SK-N-SH (cell line): ENCODE data around the gene TOMM22. TPM values are rescaled to one million over a fixed set of nuclear protein-coding genes. Genes with fewer than 3 reads are reported as not detected.

ENCODE experiments used
- CTCF ChIA-PET: fragments of 300-600, 350-600 bp; formaldehyde crosslinking; extraction: SDS; loops from one replicate; lab custom pipeline; 2021; lab: Yijun Ruan, JAX
- POLR2A ChIA-PET: fragments of 350-600 bp; sonication (Branson Sonifier 250); formaldehyde crosslinking; extraction: SDS; loops from one replicate; lab custom pipeline; 2020; ENCODE audit warnings: antibody characterized with exemption, inconsistent platforms; lab: Yijun Ruan, JAX
- DNase-seq: peaks from one replicate; pipeline ENCODE4 v3.0.0; 2012
- H2AFZ ChIP-seq: fragments of 200-600 bp; sonication (generic); 2 replicates; pipeline ENCODE4 v1.8.1; 2016; ENCODE audit warnings: antibody characterized with exemption, mild to moderate bottlenecking, low read depth
- H3F3A ChIP-seq: fragments of 200-600 bp; sonication (generic); replicated peaks from 2 replicates; pipeline ENCODE3; 2016; ENCODE audit warnings: antibody characterized with exemption, mild to moderate bottlenecking; ENCODE audit not compliant: insufficient read depth
- H3K27ac ChIP-seq, 2 experiments: fragments of 200-500 bp in 1 of 2; fragments of 200-600 bp in 1 of 2; sonication (Bioruptor generic) in 1 of 2; sonication (generic), shearing (Covaris generic) in 1 of 2; 2 replicates each; pipeline versions ENCODE4 v1.5.1 to v1.6.1; 2014 to 2016; ENCODE audit warnings: low read depth in 2 of 2, inconsistent platforms in 1 of 2, low read length in 1 of 2, mild to moderate bottlenecking in 1 of 2, mixed read lengths in 1 of 2
- H3K27me3 ChIP-seq: fragments of 200-600 bp; sonication (generic), shearing (Covaris generic); 2 replicates; pipeline ENCODE4 v1.6.1; 2016; ENCODE audit warnings: mixed run types; ENCODE audit not compliant: insufficient read depth
- H3K36me3 ChIP-seq, 2 experiments: fragments of 200-500 bp in 1 of 2; fragments of 200-600 bp in 1 of 2; sonication (Bioruptor generic) in 1 of 2; sonication (generic) in 1 of 2; replicated peaks in 1 of 2; 2 replicates each; pipeline versions ENCODE3 to v1.5.1; 2014 to 2016; ENCODE audit warnings: low read length in 1 of 2, mild to moderate bottlenecking in 1 of 2; ENCODE audit not compliant: insufficient read depth in 2 of 2, control insufficient read depth in 1 of 2
- H3K4me1 ChIP-seq, 2 experiments: fragments of 200-500 bp in 1 of 2; fragments of 200-600 bp in 1 of 2; sonication (Bioruptor generic) in 1 of 2; sonication (generic), shearing (Covaris generic) in 1 of 2; 2 replicates each; pipeline versions ENCODE4 v1.5.1 to v1.6.1; 2014 to 2016; ENCODE audit warnings: low read depth in 1 of 2, low read length in 1 of 2, mixed run types in 1 of 2; ENCODE audit not compliant: insufficient read depth in 2 of 2, control insufficient read depth in 1 of 2
- H3K4me2 ChIP-seq: fragments of 200-600 bp; sonication (generic), shearing (Covaris generic); 2 replicates; pipeline ENCODE4 v1.6.1; 2017; ENCODE audit warnings: mixed run types
- H3K4me3 ChIP-seq, 2 experiments: fragments of 200-500 bp in 1 of 2; fragments of 200-600 bp in 1 of 2; sonication (Bioruptor generic) in 1 of 2; sonication (generic), shearing (Covaris generic) in 1 of 2; 2 replicates each; pipeline versions ENCODE4 v1.5.1 to v1.8.1; 2014 to 2016; ENCODE audit warnings: low read depth in 2 of 2, inconsistent platforms in 1 of 2, low read length in 1 of 2, mild to moderate bottlenecking in 1 of 2, mixed read lengths in 1 of 2, moderate library complexity in 1 of 2
- H3K79me2 ChIP-seq: fragments of 200-600 bp; sonication (generic); 2 replicates; pipeline ENCODE4 v1.8.1; 2017; ENCODE audit warnings: mild to moderate bottlenecking; ENCODE audit not compliant: insufficient read depth
- H3K9ac ChIP-seq: fragments of 200-600 bp; sonication (generic); 2 replicates; pipeline ENCODE4 v1.6.1; 2017; ENCODE audit warnings: mixed run types
- H3K9me2 ChIP-seq: fragments of 200-600 bp; sonication (generic); 2 replicates; pipeline ENCODE4 v1.6.1; 2017; ENCODE audit warnings: mixed run types
- H3K9me3 ChIP-seq: fragments of 200-600 bp; sonication (generic); 2 replicates; pipeline ENCODE4 v1.6.1; 2017; ENCODE audit warnings: mixed run types, mild to moderate bottlenecking, moderate library complexity
- H4K20me1 ChIP-seq: fragments of 200-600 bp; sonication (generic); 2 replicates; pipeline ENCODE4 v1.6.1; 2017; ENCODE audit warnings: mild to moderate bottlenecking, mixed run types; ENCODE audit not compliant: insufficient read depth
- EZH2phosphoT487 ChIP-seq: fragments of 200-600 bp; sonication (generic); IDR thresholded peaks from 2 replicates; pipeline ENCODE4 v1.6.1; 2017; ENCODE audit warnings: low read depth, mixed run types, mild to moderate bottlenecking, antibody characterized with exemption, moderate library complexity, borderline replicate concordance
- FOXJ3 ChIP-seq: sonication (generic); formaldehyde crosslinking; IDR thresholded peaks from 2 replicates; pipeline ENCODE4 v1.5.1; 2020; ENCODE audit warnings: mild to moderate bottlenecking, missing genetic modification reagents
- FOXM1 ChIP-seq: IDR thresholded peaks from 2 replicates; pipeline ENCODE4 v1.4.0; 2012; ENCODE audit warnings: low read depth, mild to moderate bottlenecking
- GATA2 ChIP-seq: sonication (generic); formaldehyde crosslinking; IDR thresholded peaks from 2 replicates; pipeline ENCODE4 v1.5.0; 2020; ENCODE audit warnings: mild to moderate bottlenecking, missing genetic modification reagents
- NFIC ChIP-seq: IDR thresholded peaks from 2 replicates; pipeline ENCODE4 v1.4.0; 2012; ENCODE audit warnings: borderline replicate concordance
- POLR2AphosphoS5 ChIP-seq: IDR thresholded peaks from 2 replicates; pipeline ENCODE4 v1.6.1; 2012; ENCODE audit warnings: low read depth, low read length
- RAD21 ChIP-seq: IDR thresholded peaks from 2 replicates; pipeline ENCODE4 v1.6.1; 2012; ENCODE audit warnings: mild to moderate bottlenecking, low read length
- RCOR1 ChIP-seq: fragments of 150-350 bp; IDR thresholded peaks from 2 replicates; pipeline ENCODE4 v1.6.1; 2017; ENCODE audit warnings: antibody characterized with exemption, low read length
- RFX5 ChIP-seq: IDR thresholded peaks from 2 replicates; pipeline ENCODE4 v1.6.1; 2012; ENCODE audit warnings: mild to moderate bottlenecking, improper control_type of control experiment, low read length
- RXRA ChIP-seq: IDR thresholded peaks from 2 replicates; pipeline ENCODE4 v1.4.0; 2012; ENCODE audit warnings: low read depth, mild to moderate bottlenecking, borderline replicate concordance
- SIN3A ChIP-seq: IDR thresholded peaks from 2 replicates; pipeline ENCODE4 v1.6.1; 2012; ENCODE audit warnings: low read depth, mild to moderate bottlenecking, low read length, moderate library complexity, borderline replicate concordance
- TAF1 ChIP-seq: IDR thresholded peaks from 2 replicates; pipeline ENCODE4 v1.6.1; 2012; ENCODE audit warnings: low read depth, mild to moderate bottlenecking, low read length, moderate library complexity, borderline replicate concordance
- WGBS: methylation state at CpG from one replicate; pipeline ENCODE4 v1.1.6; 2017; ENCODE audit warnings: low lambda C conversion rate; 5-methylcytosine and 5-hydroxymethylcytosine counted together
- polyA plus RNA-seq, 3 experiments: library from polyadenylated mRNA; depleted of rRNA; stranded (reverse); fragments of >200 nt; gene quantifications; 2 replicates each; pipeline ENCODE4 v1.2.3, GENCODE V29; 2012
- TF ChIP-seq, protein P1 (sequence below): IDR thresholded peaks from 2 replicates; pipeline ENCODE4 v1.6.1; 2012; ENCODE audit warnings: mild to moderate bottlenecking, low read depth, low read length, moderate library complexity
- TF ChIP-seq, protein P2 (sequence below): fragments of 150-350 bp; IDR thresholded peaks from 2 replicates; pipeline ENCODE4 v1.6.1; 2016; ENCODE audit warnings: mild to moderate bottlenecking, low read depth, low read length
- TF ChIP-seq, protein P3 (sequence below): IDR thresholded peaks from 2 replicates; pipeline ENCODE4; 2012
- TF ChIP-seq, protein P4 (sequence below): IDR thresholded peaks from 2 replicates; pipeline ENCODE4 v1.4.0; 2012; ENCODE audit warnings: low read depth, borderline replicate concordance
- TF ChIP-seq, protein P5 (sequence below): IDR thresholded peaks from 2 replicates; pipeline ENCODE4 v1.4.0; 2012; ENCODE audit warnings: low read depth, borderline replicate concordance

TOMM22 gene
- polyA plus RNA-seq, 1 of the 3 experiments (the other 2 are of a cell fraction): 33.1 TPM

DNA sequence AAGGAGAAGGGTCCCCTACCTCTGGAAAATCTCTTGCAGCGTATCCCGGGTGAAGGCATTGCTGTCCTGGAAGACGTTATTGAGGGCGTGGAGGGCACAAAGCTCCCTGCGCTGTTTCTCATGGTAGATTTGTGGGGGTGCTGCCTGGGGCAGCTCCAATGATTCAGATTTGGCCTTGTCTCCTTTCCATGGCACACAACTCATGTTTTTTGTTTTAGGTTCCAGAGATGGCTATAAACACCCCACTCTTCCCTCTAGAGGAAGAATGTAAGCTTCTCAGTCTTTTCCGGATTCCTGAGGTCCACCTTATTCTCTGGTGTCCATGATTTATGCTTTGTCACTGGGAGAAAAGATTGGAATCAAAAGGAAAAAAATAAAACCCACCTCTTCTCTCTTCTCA lies 18.0 kb downstream of the TOMM22 start (continued):
- TF ChIP-seq, protein P1, sequence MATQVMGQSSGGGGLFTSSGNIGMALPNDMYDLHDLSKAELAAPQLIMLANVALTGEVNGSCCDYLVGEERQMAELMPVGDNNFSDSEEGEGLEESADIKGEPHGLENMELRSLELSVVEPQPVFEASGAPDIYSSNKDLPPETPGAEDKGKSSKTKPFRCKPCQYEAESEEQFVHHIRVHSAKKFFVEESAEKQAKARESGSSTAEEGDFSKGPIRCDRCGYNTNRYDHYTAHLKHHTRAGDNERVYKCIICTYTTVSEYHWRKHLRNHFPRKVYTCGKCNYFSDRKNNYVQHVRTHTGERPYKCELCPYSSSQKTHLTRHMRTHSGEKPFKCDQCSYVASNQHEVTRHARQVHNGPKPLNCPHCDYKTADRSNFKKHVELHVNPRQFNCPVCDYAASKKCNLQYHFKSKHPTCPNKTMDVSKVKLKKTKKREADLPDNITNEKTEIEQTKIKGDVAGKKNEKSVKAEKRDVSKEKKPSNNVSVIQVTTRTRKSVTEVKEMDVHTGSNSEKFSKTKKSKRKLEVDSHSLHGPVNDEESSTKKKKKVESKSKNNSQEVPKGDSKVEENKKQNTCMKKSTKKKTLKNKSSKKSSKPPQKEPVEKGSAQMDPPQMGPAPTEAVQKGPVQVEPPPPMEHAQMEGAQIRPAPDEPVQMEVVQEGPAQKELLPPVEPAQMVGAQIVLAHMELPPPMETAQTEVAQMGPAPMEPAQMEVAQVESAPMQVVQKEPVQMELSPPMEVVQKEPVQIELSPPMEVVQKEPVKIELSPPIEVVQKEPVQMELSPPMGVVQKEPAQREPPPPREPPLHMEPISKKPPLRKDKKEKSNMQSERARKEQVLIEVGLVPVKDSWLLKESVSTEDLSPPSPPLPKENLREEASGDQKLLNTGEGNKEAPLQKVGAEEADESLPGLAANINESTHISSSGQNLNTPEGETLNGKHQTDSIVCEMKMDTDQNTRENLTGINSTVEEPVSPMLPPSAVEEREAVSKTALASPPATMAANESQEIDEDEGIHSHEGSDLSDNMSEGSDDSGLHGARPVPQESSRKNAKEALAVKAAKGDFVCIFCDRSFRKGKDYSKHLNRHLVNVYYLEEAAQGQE: no peak

DNA sequence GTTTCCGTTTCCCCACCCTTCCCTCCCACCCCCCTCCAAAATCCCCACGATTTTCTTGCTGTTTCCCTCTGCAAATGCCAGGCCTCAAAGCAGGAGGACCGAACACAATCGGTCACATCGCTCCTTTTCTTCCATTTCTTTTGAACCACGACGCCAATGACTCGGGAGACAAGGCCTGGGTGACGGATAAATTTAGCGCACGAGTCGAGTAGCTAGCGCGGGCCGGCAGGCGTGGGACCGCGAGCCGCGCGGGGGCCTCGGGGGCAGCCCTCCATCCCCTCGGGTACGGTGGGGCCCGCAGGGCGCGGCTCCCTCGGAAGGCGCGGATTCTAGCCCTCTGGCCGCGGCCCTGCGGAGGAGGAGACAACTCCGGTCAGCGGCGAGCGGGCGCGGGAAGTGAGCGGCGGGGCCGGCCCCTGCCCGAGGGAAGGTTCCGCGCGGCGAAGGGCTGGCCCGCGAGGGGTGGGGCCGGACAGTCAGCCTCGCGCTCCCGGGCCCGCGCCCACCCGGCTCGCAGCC lies 18.6 kb downstream of the TOMM22 start:
- DNase-seq: peak; percentile 82
- H3K27me3 ChIP-seq: no peaks in the 10 kb centered on the region
- H3K4me1 ChIP-seq: peaks cover 10 to 20% of the 10 kb centered on the region in 2 experiments; a peak in 2 of 4 replicates
- H2AFZ ChIP-seq: no peak overlapping the region
- no peaks in the 10 kb centered on the region for H3K36me3 ChIP-seq
- 1% methylated on average over 9 of the region's 57 CpGs for WGBS
- peaks cover 29% of the 10 kb centered on the region for H3F3A ChIP-seq
- H3K4me3 ChIP-seq: peak overlapping the region; percentile 65 to 70
- no peaks in the 10 kb centered on the region for H3K9me3 ChIP-seq
- peak overlapping the region; percentile 64 to 75 for H3K27ac ChIP-seq
- H4K20me1 ChIP-seq: no peaks in the 10 kb centered on the region
- H3K79me2 ChIP-seq: peaks cover 51% of the 10 kb centered on the region
- H3K9ac ChIP-seq: peak overlapping the region; percentile 95
- ChIA-PET CTCF (interaction anchor here (3.0 kb wide), 1 partner anchor 18 kb away, joined by 13 read pairs; the partner anchor contains the start of gene TOMM22), POLR2A (interaction anchor here (2.3 kb wide), 1 partner anchor 19 kb away, joined by 8 read pairs; the partner anchor contains the start of gene TOMM22)
- H3K4me2 ChIP-seq: peak overlapping the region; percentile 85
- H3K9me2 ChIP-seq: no peaks in the 10 kb centered on the region
- no peak for TF ChIP-seq SIN3A
- TF ChIP-seq, protein P2, sequence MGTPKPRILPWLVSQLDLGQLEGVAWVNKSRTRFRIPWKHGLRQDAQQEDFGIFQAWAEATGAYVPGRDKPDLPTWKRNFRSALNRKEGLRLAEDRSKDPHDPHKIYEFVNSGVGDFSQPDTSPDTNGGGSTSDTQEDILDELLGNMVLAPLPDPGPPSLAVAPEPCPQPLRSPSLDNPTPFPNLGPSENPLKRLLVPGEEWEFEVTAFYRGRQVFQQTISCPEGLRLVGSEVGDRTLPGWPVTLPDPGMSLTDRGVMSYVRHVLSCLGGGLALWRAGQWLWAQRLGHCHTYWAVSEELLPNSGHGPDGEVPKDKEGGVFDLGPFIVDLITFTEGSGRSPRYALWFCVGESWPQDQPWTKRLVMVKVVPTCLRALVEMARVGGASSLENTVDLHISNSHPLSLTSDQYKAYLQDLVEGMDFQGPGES: no peak
- no peak for TF ChIP-seq FOXJ3
- TF ChIP-seq, protein P3, sequence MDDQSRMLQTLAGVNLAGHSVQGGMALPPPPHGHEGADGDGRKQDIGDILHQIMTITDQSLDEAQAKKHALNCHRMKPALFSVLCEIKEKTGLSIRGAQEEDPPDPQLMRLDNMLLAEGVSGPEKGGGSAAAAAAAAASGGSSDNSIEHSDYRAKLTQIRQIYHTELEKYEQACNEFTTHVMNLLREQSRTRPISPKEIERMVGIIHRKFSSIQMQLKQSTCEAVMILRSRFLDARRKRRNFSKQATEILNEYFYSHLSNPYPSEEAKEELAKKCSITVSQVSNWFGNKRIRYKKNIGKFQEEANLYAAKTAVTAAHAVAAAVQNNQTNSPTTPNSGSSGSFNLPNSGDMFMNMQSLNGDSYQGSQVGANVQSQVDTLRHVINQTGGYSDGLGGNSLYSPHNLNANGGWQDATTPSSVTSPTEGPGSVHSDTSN: no peak
- no peak for TF ChIP-seq RXRA
- no peak for TF ChIP-seq POLR2AphosphoS5
- no peak for TF ChIP-seq GATA2 (CRISPR knock-in tag)
- no peak for TF ChIP-seq EZH2phosphoT487
- no peak for TF ChIP-seq NFIC
- TF ChIP-seq RFX5: no peak
- TF ChIP-seq, protein P4, sequence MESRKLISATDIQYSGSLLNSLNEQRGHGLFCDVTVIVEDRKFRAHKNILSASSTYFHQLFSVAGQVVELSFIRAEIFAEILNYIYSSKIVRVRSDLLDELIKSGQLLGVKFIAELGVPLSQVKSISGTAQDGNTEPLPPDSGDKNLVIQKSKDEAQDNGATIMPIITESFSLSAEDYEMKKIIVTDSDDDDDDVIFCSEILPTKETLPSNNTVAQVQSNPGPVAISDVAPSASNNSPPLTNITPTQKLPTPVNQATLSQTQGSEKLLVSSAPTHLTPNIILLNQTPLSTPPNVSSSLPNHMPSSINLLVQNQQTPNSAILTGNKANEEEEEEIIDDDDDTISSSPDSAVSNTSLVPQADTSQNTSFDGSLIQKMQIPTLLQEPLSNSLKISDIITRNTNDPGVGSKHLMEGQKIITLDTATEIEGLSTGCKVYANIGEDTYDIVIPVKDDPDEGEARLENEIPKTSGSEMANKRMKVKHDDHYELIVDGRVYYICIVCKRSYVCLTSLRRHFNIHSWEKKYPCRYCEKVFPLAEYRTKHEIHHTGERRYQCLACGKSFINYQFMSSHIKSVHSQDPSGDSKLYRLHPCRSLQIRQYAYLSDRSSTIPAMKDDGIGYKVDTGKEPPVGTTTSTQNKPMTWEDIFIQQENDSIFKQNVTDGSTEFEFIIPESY: no peak
- TF ChIP-seq, protein P5, sequence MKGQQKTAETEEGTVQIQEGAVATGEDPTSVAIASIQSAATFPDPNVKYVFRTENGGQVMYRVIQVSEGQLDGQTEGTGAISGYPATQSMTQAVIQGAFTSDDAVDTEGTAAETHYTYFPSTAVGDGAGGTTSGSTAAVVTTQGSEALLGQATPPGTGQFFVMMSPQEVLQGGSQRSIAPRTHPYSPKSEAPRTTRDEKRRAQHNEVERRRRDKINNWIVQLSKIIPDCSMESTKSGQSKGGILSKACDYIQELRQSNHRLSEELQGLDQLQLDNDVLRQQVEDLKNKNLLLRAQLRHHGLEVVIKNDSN: no peak
- no peak for TF ChIP-seq TAF1
- TF ChIP-seq FOXM1: no peak
- no peak for TF ChIP-seq RAD21
- TF ChIP-seq, protein P1: no peak
- no peak for TF ChIP-seq RCOR1
